ENCODE data around the gene ZNF736.
A peak's percentile ranks its signal among the peaks of the same experiment; 100 is the strongest.
"Not testable (repeated sequence)": the region's sequence is repeated elsewhere in the genome, so short reads cannot be mapped to it uniquely, and the experiment has no call there.

The ZNF736 gene
- 8.0 to 70.9 (median 37.9) reads per million in 18 experiments for total RNA-seq

- peak; percentile 95 to 97 for DNase-seq
These were observed at the start of gene ZNF736 for GRCh38 chr7:64313740-64314491. ZNF736 (plus strand) TSS chr7:64313961; CDS start chr7:64314151, 190 bp downstream.

GRCh38 chr7:64266341-64266919 lies 47.3 kb upstream of the ZNF736 start:
- no peak for DNase-seq

GRCh38 chr7:64277630-64278029 lies 36.1 kb upstream of the ZNF736 start:
- no peak for DNase-seq

- no peak for DNase-seq
These were observed 18.9 kb upstream of the ZNF736 start for GRCh38 chr7:64294701-64295420.

GRCh38 chr7:64297418-64297817 lies 16.3 kb upstream of the ZNF736 start:
- not testable (repeated sequence) for DNase-seq

GRCh38 chr7:64300641-64301405 lies 12.9 kb upstream of the ZNF736 start:
- DNase-seq: no peak

GRCh38 chr7:64307254-64308015 lies 6.3 kb upstream of the ZNF736 start:
- peak; percentile 95 to 96 for DNase-seq

- DNase-seq: no peak
These were observed 5.8 kb upstream of the ZNF736 start for GRCh38 chr7:64308016-64308270.

- no peak for DNase-seq
These were observed 3.3 kb upstream of the ZNF736 start for GRCh38 chr7:64310426-64310825.

- no peak for DNase-seq
These were observed 935 bp upstream of the ZNF736 start for GRCh38 chr7:64312826-64313225.

- DNase-seq: no peak
These were observed 805 bp downstream of the ZNF736 start for GRCh38 chr7:64314566-64314965.

- not testable (repeated sequence) for DNase-seq
These were observed 2.4 kb downstream of the ZNF736 start for GRCh38 chr7:64316031-64316742.

- DNase-seq: no peak
These were observed 7.1 kb downstream of the ZNF736 start for GRCh38 chr7:64320547-64321513.

- DNase-seq: not testable (repeated sequence)
These were observed 10.4 kb downstream of the ZNF736 start for GRCh38 chr7:64324166-64324565.

GRCh38 chr7:64348713-64349210 lies 35.0 kb downstream of the ZNF736 start:
- DNase-seq: not testable (repeated sequence)

- DNase-seq: no peak
These were observed 45.8 kb downstream of the ZNF736 start for GRCh38 chr7:64359543-64359942.

GRCh38 chr7:64371116-64371515 lies 57.4 kb downstream of the ZNF736 start:
- no peak for DNase-seq

GRCh38 chr7:64373017-64373416 lies 59.3 kb downstream of the ZNF736 start:
- no peak for DNase-seq

GRCh38 chr7:64400401-64400800 lies 86.6 kb downstream of the ZNF736 start:
- no peak for DNase-seq
